LNCAP (cell line): ENCODE data around the gene TIRAP.

ENCODE experiments used
- CTCF ChIP-seq: fragments of 450-650 bp; IDR thresholded peaks from 2 replicates; pipeline ENCODE4 v1.5.1; 2017; ENCODE audit warnings: mild to moderate bottlenecking

TIRAP gene

GRCh38 chr11:126317756-126318573, 35.1 kb downstream of the TIRAP start:
- TF ChIP-seq CTCF: no peak

GRCh38 chr11:126318574-126319373, 35.9 kb downstream of the TIRAP start:
- no peak for TF ChIP-seq CTCF

GRCh38 chr11:126319374-126319740, 36.5 kb downstream of the TIRAP start:
- no peak for TF ChIP-seq CTCF

GRCh38 chr11:126322996-126323395, 40.1 kb downstream of the TIRAP start:
- no peak for TF ChIP-seq CTCF

GRCh38 chr11:126327281-126328000, 44.5 kb downstream of the TIRAP start:
- no peak for TF ChIP-seq CTCF

- no peak for TF ChIP-seq CTCF
These were observed 45.1 kb downstream of the TIRAP start for GRCh38 chr11:126328001-126328390.

GRCh38 chr11:126328444-126328843, 45.6 kb downstream of the TIRAP start:
- no peak for TF ChIP-seq CTCF
